Hepatocyte (in vitro differentiated cells): ENCODE data around the gene ABHD2.

Source experiments
- CTCF ChIP-seq: fragments of 200-600 bp; sonication (generic); IDR thresholded peaks from 2 replicates; pipeline ENCODE4 v1.5.1; 2016; ENCODE audit warnings: antibody characterized with exemption, mild to moderate bottlenecking; ENCODE audit not compliant: poor library complexity
- EZH2 ChIP-seq: fragments of 200-600 bp; sonication (generic); IDR thresholded peaks from 2 replicates; pipeline ENCODE4 v1.6.1; 2016; ENCODE audit warnings: antibody characterized with exemption, mild to moderate bottlenecking, borderline replicate concordance

DNA sequence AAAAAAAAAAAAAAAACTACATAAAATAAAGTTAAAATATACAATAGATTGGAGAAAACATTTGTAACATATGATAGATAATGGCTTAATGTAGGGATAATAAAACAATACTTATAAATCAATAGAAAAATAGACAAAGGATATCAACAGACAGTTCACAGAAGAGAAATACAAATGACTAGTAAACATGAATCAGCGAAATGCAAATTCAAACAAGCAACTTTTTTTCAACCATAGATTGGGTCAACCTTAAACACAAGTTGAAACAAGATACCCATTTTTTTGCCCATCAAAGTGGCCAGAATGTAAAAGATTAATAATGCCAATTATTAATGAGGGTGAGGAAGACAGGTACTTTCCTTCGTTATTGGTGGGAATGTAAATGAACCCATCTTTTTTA lies 59.9 kb downstream of the ABHD2 start:
- TF ChIP-seq CTCF (no peak), EZH2 (no peak)
